Stimulated activated CD4-positive, alpha-beta T cell treated with anti-CD3 and anti-CD28 coated beads, Interleukin-1b, Interleukin-23, amount 100 ng/mL, for 1 hour (primary cell): Measurements from ENCODE around the gene RERE.
"Not testable (repeated sequence)": the region's sequence is repeated elsewhere in the genome, so short reads cannot be mapped to it uniquely, and the experiment has no call there.

Experiments used
- DNase-seq, 2 donors: peaks; one replicate each; pipeline ENCODE4 v3.0.0-alpha.2; 2020; ENCODE audit warnings: low read depth in 2 of 2

The RERE gene

DNA sequence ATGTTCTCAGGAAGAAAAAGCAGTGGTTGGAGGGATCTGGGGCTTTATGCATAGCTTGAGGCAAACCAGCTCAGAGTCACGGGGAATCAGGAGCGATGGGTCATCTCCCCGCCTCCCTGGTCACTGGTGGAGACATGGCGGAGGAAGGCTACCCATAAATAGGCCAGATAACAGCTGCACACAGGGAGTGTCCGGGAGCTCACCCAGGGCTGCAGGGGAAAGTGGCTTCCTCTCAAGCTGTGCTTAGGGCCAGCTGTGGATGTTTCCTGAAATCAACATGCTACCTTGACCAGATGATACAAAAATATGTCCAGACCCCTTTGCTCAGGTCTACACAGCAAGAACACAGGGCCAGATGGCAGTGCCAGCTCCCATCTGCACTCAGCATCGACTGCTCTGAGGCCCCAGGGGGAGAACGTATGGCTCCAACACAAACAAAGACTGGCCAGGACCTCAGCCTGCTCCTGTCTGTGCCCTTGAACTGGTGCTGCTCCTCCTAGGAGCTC is 27.1 kb upstream of the RERE start:
- DNase-seq = no peak

- DNase-seq = no peak
These were observed 24.0 kb upstream of the RERE start for GRCh38 chr1:8841395-8841794.

DNA sequence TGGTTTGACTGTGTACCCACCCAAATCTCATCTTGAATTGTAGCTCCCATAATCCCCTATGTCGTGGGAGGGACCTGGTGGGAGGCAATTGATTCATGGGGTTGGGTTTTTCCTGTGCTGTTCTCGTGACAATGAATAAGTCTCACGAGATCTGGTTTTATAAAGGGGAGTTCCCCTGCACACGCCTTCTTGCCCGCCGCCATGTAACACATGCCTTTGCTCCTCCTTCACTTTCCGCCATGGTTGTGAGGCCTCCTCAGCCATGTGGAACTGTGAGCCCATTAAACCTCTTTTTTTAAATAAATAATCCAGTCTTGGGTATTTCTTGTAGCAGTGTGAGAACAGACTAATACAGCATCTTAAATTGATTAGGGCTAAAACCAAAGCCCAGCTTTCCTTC is 22.6 kb upstream of the RERE start:
- no peak for DNase-seq

DNA sequence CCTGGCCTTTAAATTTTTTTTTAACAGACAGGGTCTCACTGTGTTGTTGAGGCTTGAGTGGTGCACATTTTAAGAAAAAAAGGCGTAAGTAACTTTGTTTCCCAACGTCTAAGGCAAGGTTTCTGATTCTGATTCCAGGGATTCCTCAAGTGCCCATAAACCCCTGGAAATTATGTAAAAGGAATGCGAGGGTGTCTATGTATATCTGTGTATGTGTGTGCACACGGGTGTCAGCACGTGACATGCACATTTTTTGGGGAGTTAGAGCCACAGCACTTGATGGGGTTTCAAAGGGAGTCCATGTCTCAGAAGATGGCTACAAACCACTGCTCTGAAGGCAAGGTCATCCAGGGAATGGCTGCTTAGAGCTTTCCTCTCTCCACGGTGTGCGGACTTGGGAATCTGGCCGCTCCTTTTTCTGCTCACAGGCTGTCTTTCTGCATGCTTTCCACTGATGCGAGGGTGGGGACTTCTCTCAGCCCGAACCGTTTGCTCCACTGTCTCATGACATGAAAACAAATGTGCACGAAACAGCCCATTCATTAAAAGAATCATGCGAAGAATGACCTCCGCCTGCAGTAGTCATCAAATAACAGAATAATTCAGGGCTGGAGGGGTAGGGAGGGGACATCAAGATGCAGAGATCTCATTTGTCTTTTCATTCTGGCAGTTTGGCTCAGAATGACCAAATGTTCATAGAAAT is 18.7 kb upstream of the RERE start:
- DNase-seq = no peak

DNA sequence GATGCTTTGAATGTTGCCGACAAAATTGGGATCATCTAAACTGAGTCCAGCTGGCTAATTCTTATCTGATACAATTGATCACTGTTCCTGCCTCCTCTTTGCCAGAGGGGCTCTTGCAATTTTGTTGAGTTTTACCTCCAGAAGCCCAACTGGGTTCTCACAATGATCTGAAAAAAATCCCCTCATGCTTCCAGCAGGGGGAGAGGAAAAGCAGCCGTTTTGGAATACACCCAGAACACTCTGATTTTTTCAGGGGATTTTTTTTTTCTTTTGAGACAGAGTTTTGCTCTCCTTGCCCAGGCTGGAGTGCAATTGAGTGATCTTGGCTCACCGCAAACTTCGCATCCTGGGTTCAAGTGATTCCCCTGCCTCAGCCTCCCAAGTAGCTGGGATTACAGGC is 13.9 kb upstream of the RERE start:
- no peak for DNase-seq

DNA sequence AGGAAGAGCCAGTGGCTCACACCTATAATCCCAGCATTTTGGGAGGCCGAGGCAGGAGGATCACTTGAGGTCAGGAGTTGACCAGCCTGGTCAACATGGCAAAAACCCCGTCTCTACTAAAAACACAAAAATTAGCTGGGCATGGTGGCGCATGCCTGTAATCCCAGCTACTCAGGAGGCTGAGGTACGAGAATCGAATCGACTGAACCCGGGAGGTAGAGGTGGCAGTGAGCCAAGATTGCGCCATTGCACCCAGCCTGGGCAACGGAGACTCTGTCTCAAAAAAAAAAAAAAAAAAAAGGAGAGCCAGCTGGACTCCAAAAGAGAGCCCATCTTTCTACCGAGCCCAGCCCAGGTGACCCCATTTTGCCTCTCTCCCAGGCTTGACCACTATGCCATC is 13.3 kb upstream of the RERE start:
- not testable (repeated sequence) for DNase-seq

GRCh38 chr1:8825985-8826481 is 8.6 kb upstream of the RERE start:
- DNase-seq = no peak

DNA sequence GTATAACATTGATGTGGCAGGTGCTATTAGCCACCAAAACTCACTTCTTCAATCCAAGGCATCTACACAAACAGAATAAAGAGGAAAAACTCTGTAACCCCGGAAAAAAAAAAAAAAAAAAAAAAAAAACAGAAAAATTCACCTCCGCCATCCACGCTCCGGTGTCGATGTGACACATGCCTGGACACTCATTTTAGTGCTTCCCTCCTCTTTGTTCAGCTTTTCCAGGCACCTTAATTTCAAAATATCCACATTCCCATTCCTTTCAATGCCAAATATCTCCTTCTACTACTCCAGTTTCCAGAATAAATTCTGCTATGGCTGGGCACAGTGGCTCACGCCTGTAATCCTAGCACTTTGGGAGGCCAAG is 5.8 kb upstream of the RERE start:
- DNase-seq = no peak

- DNase-seq = no peak
These were observed 5.2 kb upstream of the RERE start for GRCh38 chr1:8822373-8823294.

DNA sequence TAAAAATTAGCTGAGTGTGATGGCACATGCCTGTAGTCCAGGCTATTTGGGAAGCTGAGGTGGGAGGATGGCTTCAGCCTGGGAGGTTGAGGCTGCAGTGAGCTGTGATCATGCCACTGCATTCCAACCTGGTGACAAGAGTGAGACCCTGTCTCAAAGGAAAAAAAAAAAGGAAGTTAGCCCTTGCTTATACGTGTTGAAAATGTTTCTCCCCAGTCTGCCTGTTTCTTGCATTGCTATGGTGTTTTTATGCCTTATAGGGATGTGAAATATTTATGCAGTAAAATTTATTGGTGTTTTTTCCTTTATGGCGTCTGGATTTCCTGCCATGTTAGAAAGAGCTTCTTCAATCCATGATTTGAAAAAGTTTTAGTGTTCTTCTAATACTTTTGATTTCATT is 3.6 kb upstream of the RERE start:
- DNase-seq = no peak

- DNase-seq = not testable (repeated sequence)
These were observed 1.3 kb upstream of the RERE start for GRCh38 chr1:8818789-8819188.

DNA sequence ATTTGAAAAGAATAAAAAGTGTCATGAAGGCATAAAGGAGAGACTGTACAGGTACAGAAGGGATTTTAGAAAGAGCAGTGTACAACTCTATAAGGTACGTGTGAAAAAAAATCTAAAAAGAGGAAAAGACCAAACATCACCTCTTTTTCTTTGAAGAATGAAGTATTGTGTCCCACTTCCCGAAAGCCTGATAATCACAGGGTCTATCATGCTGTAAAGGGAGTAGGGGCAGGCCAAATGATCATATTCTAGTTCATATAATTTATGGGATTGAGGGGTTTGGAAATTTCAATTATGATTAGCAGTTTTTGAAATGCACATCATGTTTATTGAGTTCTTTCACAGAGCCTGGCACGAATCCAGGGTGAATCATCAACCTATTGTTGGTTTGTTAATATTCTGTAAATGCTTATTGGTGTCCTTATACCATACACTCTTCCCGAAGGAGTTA is 910 bp upstream of the RERE start:
- DNase-seq = no peak

GRCh38 chr1:8816831-8817411 is 519 bp downstream of the RERE start:
- DNase-seq = no peak

- no peak for DNase-seq
These were observed 1.2 kb downstream of the RERE start for GRCh38 chr1:8816264-8816663.

GRCh38 chr1:8815582-8816151 is 1.8 kb downstream of the RERE start:
- DNase-seq = no peak

- no peak for DNase-seq
These were observed 2.6 kb downstream of the RERE start for GRCh38 chr1:8814865-8815264.

DNA sequence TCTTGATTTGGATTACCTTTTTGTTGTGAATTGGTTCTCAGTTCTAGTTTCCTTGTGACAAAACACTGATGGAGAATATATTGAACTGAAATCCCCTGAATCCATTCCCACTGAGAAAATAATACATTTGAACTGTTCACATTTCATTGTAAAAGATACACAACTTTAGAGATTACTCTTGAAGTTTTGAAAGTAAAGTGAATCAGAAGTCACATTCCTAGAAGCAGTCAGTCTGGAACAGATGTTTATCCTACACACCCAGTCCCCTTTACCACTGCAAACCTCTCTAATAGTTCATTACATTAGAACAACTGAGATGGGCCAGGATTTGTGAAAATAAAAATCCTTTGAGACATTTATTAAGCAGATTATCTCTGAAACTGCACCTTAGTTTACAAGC is 3.4 kb downstream of the RERE start:
- no peak for DNase-seq

- no peak for DNase-seq
These were observed 4.2 kb downstream of the RERE start for GRCh38 chr1:8813016-8813763.

- DNase-seq = no peak
These were observed 5.4 kb downstream of the RERE start for GRCh38 chr1:8812081-8812480.

- DNase-seq = no peak
These were observed 6.5 kb downstream of the RERE start for GRCh38 chr1:8810987-8811386.

DNA sequence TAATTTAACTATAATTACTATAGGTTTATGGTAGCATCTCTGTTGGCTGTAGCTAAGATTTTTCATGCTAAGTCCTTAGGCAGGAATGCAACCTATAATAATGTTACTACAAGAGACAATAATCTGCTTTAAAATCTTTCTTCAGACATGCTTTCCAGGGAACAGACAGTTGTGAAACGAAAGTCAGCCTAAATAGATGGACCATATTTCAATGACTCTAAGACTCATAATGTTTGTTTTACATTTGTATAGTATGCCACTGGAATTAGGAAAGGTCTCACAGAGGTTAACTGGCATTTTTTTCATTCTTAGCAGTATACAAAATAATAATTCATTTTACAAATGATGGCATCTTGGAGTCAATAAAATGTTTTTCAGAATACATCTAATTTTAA is 8.1 kb downstream of the RERE start:
- DNase-seq = no peak
